Osteoblast (primary cell): Measurements from ENCODE around the gene RHOA. TPM values are rescaled to one million over a fixed set of nuclear protein-coding genes. Genes with fewer than 3 reads are reported as not detected.
"Not testable (repeated sequence)": the region's sequence is repeated elsewhere in the genome, so short reads cannot be mapped to it uniquely, and the experiment has no call there.

Experiments used
- DNase-seq: peaks from one replicate; pipeline ENCODE4 v3.0.0; 2011; ENCODE audit warnings: low spot score, mixed read lengths; ENCODE audit not compliant: insufficient read length; ENCODE audit errors: missing footprints
- H2AFZ ChIP-seq: 2 replicates; pipeline ENCODE4 v1.6.0; 2011; ENCODE audit warnings: mild to moderate bottlenecking, low read length
- H3K27ac ChIP-seq: 2 replicates; pipeline ENCODE4 v1.5.1; 2011; ENCODE audit warnings: mild to moderate bottlenecking, low read depth, low read length, moderate library complexity
- H3K27me3 ChIP-seq: 2 replicates; pipeline ENCODE4 v1.6.0; 2012; ENCODE audit warnings: mild to moderate bottlenecking, control low read depth, inconsistent platforms, low read length, moderate library complexity; ENCODE audit not compliant: insufficient read depth
- H3K36me3 ChIP-seq: 2 replicates; pipeline ENCODE4 v1.5.1; 2011; ENCODE audit warnings: mild to moderate bottlenecking, low read length, control low read depth, moderate library complexity; ENCODE audit not compliant: insufficient read depth
- H3K4me1 ChIP-seq: 2 replicates; pipeline ENCODE4 v1.5.1; 2011; ENCODE audit warnings: mild to moderate bottlenecking, low read length, control low read depth, moderate library complexity; ENCODE audit not compliant: insufficient read depth
- H3K4me2 ChIP-seq: 2 replicates; pipeline ENCODE4 v1.6.0; 2011; ENCODE audit warnings: mild to moderate bottlenecking, low read length; ENCODE audit not compliant: insufficient read depth
- H3K4me3 ChIP-seq: fragments of 200-600 bp; sonication (generic); 3 replicates; pipeline ENCODE4 v1.5.1; 2012; ENCODE audit warnings: mild to moderate bottlenecking, low read length, inconsistent platforms; ENCODE audit not compliant: insufficient read depth
- H3K79me2 ChIP-seq: 2 replicates; pipeline ENCODE4 v1.6.0; 2012; ENCODE audit warnings: mild to moderate bottlenecking, low read length, control low read depth, inconsistent platforms; ENCODE audit not compliant: insufficient read depth
- H3K9me3 ChIP-seq: 2 replicates; pipeline ENCODE4 v1.5.1; 2011; ENCODE audit warnings: low read depth, low read length, control low read depth
- H4K20me1 ChIP-seq: 2 replicates; pipeline ENCODE4 v1.6.0; 2012; ENCODE audit warnings: mild to moderate bottlenecking, low read length, control low read depth; ENCODE audit not compliant: insufficient read depth
- CTCF ChIP-seq: IDR thresholded peaks from 2 replicates; pipeline ENCODE4 v1.5.1; 2011; ENCODE audit warnings: mild to moderate bottlenecking, low read depth, low read length, moderate library complexity; ENCODE audit errors: extremely low read depth
- total RNA-seq: library from RNA; depleted of rRNA; stranded (reverse); fragments of >200 nt; gene quantifications from 2 replicates; pipeline ENCODE4 v1.2.3, GENCODE V29; 2012

RHOA gene
- total RNA-seq, 1 donor = 899 TPM

GRCh38 chr3:49399461-49399860 is 12.3 kb downstream of the RHOA start:
- H3K4me3 ChIP-seq = no peak overlapping the region
- no peak overlapping the region for H3K27ac ChIP-seq
- peaks cover 41% of the 10 kb centered on the region for H3K36me3 ChIP-seq
- H3K4me1 ChIP-seq = peaks cover 12% of the 10 kb centered on the region
- no peak overlapping the region for H3K4me2 ChIP-seq
- DNase-seq = no peak
- no peaks in the 10 kb centered on the region for H3K27me3 ChIP-seq
- peaks cover 81% of the 10 kb centered on the region for H4K20me1 ChIP-seq
- no peak overlapping the region for H2AFZ ChIP-seq
- TF ChIP-seq CTCF = no peak
- peaks cover 97% of the 10 kb centered on the region for H3K79me2 ChIP-seq
- no peaks in the 10 kb centered on the region for H3K9me3 ChIP-seq

DNA sequence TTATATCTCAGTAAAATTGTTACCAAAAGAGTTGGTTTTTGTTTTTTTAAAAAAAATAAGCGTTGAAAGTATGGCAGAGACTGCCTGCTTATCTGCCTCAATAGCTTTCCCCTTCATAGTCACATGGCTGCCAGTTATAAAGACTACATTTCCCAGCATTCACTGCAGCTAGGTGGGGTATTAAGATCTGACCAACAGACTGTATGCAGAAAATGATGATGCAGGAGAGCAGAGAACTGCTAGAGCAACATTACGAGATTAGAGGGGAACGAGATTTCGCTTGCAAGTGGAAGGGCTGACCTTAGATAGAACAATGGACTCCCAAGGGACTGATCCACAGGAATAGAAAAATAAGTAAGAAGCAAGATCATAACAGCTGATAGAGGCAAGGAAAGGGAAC is 14.3 kb downstream of the RHOA start:
- no peak overlapping the region for H2AFZ ChIP-seq
- H3K9me3 ChIP-seq = no peaks in the 10 kb centered on the region
- no peak for TF ChIP-seq CTCF
- peaks cover 96% of the 10 kb centered on the region for H3K79me2 ChIP-seq
- H3K4me2 ChIP-seq = no peak overlapping the region
- no peak overlapping the region for H3K4me3 ChIP-seq
- peaks cover 81% of the 10 kb centered on the region for H4K20me1 ChIP-seq
- DNase-seq = no peak
- H3K4me1 ChIP-seq = peaks cover 12% of the 10 kb centered on the region
- H3K27me3 ChIP-seq = no peaks in the 10 kb centered on the region
- H3K36me3 ChIP-seq = peaks cover 37% of the 10 kb centered on the region
- peak overlapping the region; percentile 45 for H3K27ac ChIP-seq

- H3K4me3 ChIP-seq, DNase-seq, H3K27ac ChIP-seq, H3K4me2 ChIP-seq, H3K9me3 ChIP-seq, H3K27me3 ChIP-seq, H2AFZ ChIP-seq: not testable (repeated sequence)
- Histone ChIP-seq H3K4me1 (peaks cover 11% of the 10 kb centered on the region), H3K79me2 (peaks cover 95% of the 10 kb centered on the region), H3K36me3 (peaks cover 20% of the 10 kb centered on the region), H4K20me1 (peaks cover 82% of the 10 kb centered on the region)
Observed at GRCh38 chr3:49391310-49391709, 20.5 kb downstream of the RHOA start.

DNA sequence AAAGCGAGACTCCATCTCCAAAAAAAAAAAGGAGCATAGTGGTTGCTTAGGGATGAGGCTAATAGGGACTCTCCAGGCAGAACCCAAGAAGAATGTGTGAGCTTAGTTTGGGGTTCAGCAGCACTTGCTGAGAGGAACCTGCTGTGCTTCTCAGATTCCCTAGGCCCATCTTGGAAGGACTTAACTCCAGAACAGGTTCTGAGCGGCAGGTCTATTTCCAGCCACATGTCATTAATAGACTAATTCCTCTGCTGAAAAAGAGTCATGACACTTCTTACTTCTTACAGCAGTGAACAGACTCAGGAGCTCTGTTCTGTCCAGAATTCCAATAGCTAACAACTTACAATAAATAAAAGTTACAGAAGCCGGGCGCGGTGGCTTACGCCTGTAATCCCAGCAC is 22.5 kb downstream of the RHOA start:
- Histone ChIP-seq H4K20me1 (peaks cover 81% of the 10 kb centered on the region), H3K4me1 (peaks cover 12% of the 10 kb centered on the region), H3K27ac (no peak overlapping the region), H3K9me3 (no peaks in the 10 kb centered on the region), H3K27me3 (no peaks in the 10 kb centered on the region), H2AFZ (no peak overlapping the region), H3K4me3 (no peak overlapping the region), H3K36me3 (peaks cover 11% of the 10 kb centered on the region), H3K4me2 (no peak overlapping the region), H3K79me2 (peaks cover 95% of the 10 kb centered on the region)
- no peak for DNase-seq
- TF ChIP-seq CTCF = no peak
